Glutamatergic neuron (in vitro differentiated cells): Measurements from ENCODE around the gene COL25A1. TPM values are rescaled to one million over a fixed set of nuclear protein-coding genes. Genes with fewer than 3 reads are reported as not detected.

Experiments
- DNase-seq: peaks from one replicate; pipeline ENCODE4 v3.0.0; 2022
- H3K27ac Mint-ChIP-seq: one replicate; pipeline ENCODE4 v1.8.0; 2020; ENCODE audit warnings: mild to moderate bottlenecking, mixed read lengths, inconsistent platforms; ENCODE audit not compliant: unreplicated experiment
- H3K27me3 Mint-ChIP-seq: one replicate; pipeline ENCODE4 v1.8.0; 2020; ENCODE audit warnings: mild to moderate bottlenecking, moderate library complexity, mixed read lengths, inconsistent platforms; ENCODE audit not compliant: unreplicated experiment
- H3K36me3 Mint-ChIP-seq: one replicate; pipeline ENCODE4 v1.8.0; 2020; ENCODE audit warnings: mild to moderate bottlenecking, mixed read lengths, inconsistent platforms; ENCODE audit not compliant: unreplicated experiment
- H3K4me1 Mint-ChIP-seq: one replicate; pipeline ENCODE4 v1.8.0; 2020; ENCODE audit warnings: mild to moderate bottlenecking, low read depth, mixed read lengths, inconsistent platforms; ENCODE audit not compliant: unreplicated experiment
- H3K4me3 Mint-ChIP-seq: one replicate; pipeline ENCODE4 v1.8.0; 2020; ENCODE audit warnings: mild to moderate bottlenecking, mixed read lengths, inconsistent platforms; ENCODE audit not compliant: unreplicated experiment
- H3K9me3 Mint-ChIP-seq: one replicate; pipeline ENCODE4 v1.8.0; 2020; ENCODE audit warnings: mild to moderate bottlenecking, moderate library complexity, mixed read lengths, inconsistent platforms; ENCODE audit not compliant: unreplicated experiment
- total RNA-seq: library from RNA; stranded (reverse); fragmentation: NEBNext Ultra II Directional; extraction: Animal tissue kit (Norgen Biotek cat#: 25700); gene quantifications from one replicate; pipeline ENCODE4 v1.2.1, GENCODE V29; 2021; ENCODE audit not compliant: unreplicated experiment
- TF ChIP-seq, protein P1 (sequence below): fragments of 200-600 bp; sonication (generic); IDR thresholded peaks from one replicate; pipeline ENCODE4 v1.5.0; 2021; ENCODE audit not compliant: partially characterized antibody, unreplicated experiment

COL25A1 gene
- total RNA-seq, 1 donor from 2014 or later = 1.1 TPM

DNA sequence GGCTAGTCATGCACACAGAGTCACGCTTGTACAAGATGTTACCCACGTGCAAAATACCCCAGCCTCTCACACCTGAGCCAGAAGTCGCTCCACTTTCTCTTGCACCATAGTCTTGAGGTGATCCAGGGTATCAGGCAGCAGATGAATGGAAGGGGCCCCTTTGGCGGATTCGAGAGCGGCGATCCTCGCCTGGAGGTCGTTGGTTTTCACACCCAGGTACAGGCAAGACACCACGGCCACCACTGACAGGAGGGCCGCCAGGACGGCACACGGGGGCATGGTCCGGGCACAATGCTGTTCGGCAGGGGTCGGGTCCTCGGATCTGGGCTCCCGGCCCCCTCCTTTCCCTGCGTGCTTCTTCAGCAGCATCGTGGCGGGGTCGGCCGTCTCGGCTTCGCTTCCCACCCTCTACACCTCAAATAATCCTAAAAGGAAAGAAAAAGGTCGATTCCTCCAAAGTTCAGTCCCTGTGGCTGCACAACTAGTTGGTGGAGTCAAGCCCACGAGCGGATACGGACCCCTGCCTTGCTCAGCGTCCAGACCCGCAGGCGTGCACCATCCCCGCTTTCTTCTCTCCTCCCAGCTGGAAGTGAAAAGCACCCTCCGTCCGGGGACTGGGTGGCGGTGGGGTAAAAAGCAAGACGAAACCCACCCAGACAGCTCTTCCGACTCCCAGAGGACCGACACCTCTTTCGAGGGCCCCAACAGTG is 652 bp downstream of the COL25A1 start:
- peaks cover 8% of the 10 kb centered on the region for H3K27me3 Mint-ChIP-seq
- H3K27ac Mint-ChIP-seq = no peak overlapping the region
- no peaks in the 10 kb centered on the region for H3K36me3 Mint-ChIP-seq
- peaks cover 3% of the 10 kb centered on the region for H3K4me1 Mint-ChIP-seq
- TF ChIP-seq, protein P1, sequence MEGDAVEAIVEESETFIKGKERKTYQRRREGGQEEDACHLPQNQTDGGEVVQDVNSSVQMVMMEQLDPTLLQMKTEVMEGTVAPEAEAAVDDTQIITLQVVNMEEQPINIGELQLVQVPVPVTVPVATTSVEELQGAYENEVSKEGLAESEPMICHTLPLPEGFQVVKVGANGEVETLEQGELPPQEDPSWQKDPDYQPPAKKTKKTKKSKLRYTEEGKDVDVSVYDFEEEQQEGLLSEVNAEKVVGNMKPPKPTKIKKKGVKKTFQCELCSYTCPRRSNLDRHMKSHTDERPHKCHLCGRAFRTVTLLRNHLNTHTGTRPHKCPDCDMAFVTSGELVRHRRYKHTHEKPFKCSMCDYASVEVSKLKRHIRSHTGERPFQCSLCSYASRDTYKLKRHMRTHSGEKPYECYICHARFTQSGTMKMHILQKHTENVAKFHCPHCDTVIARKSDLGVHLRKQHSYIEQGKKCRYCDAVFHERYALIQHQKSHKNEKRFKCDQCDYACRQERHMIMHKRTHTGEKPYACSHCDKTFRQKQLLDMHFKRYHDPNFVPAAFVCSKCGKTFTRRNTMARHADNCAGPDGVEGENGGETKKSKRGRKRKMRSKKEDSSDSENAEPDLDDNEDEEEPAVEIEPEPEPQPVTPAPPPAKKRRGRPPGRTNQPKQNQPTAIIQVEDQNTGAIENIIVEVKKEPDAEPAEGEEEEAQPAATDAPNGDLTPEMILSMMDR = no peak
- peaks cover 4% of the 10 kb centered on the region for H3K9me3 Mint-ChIP-seq
- peak overlapping the region; percentile 95 for H3K4me3 Mint-ChIP-seq
- DNase-seq = peak; percentile 22

DNA sequence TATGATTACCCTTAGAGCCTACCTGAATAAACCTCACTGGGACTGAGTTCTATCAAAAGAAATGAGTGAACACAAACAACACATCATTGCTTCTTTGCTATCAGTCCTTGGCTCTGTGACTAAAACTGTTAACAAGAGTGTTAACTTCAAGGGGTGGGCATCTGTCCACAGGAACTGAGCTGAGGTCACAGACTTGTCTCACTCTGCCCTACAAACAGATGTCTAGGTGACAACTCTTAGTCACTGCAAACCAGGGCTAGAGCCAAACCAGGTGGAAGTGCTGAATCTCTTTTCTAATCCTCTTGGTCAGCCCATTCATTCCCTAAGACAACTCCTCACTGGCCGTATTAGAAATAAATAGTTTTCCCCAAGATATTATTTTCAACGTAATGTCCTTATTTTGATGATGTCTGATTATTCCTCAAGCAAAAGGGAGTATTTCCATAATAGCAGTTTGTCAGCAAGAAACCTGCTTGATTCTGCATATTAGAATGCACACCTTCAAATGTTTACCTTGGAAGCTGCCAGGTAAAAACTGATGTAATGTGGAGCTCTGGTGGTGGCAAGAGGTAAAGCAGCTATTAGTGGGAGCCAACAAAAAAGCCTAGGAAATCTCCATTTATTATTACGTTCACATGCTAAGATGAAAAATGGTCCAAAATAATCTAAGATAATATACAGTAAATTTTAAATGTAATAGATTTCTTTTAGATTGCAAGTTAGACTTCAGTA is 4.0 kb downstream of the COL25A1 start:
- Mint-ChIP-seq H3K4me1 (peaks cover 3% of the 10 kb centered on the region), H3K27me3 (peaks cover 8% of the 10 kb centered on the region), H3K4me3 (no peak overlapping the region), H3K27ac (no peak overlapping the region), H3K36me3 (no peaks in the 10 kb centered on the region), H3K9me3 (peaks cover 4% of the 10 kb centered on the region)
- TF ChIP-seq, protein P1 = peak; percentile 77
- DNase-seq = no peak

DNA sequence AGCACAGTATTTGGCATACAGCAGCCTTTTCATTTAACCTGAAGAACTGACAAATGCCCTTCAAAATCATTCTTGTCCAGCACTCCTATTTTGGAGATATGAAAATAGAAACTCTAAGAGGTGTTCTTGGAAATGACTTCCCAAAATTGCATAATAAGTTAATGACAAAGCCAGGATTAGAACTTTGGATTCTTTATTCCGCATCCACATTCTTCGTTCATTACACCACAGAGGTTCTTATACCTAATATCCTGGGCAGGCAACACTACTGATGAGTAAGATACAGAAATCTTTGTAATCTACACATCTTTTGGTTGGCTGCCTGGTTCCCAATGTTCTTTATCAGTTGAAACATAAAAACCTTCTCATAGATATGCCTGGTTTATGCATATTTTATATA is 5.9 kb downstream of the COL25A1 start:
- DNase-seq = no peak
- Mint-ChIP-seq H3K4me3 (no peak overlapping the region), H3K27me3 (peaks cover 3% of the 10 kb centered on the region), H3K36me3 (no peaks in the 10 kb centered on the region), H3K9me3 (no peaks in the 10 kb centered on the region), H3K27ac (no peak overlapping the region), H3K4me1 (no peaks in the 10 kb centered on the region)
- TF ChIP-seq, protein P1 = no peak

DNA sequence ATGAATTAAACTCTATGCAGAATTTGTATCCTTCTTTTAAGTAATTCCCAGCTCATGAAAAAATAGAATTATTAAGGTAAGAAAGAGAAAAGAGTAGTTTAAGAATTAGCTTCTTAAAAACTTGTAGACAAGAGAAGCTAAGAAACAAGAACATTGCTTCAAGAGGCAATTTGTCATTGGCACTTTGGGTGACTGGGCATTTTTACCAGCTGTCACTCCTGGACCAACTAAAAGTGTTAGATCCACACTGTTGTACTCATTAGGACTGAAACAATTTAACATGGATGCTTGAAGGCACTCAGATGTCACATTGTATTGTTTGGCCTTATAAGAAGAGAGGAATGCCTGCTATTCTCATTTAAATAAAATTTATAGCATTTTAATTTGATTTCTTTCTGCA is 7.4 kb downstream of the COL25A1 start:
- no peaks in the 10 kb centered on the region for H3K36me3 Mint-ChIP-seq
- H3K9me3 Mint-ChIP-seq = no peaks in the 10 kb centered on the region
- H3K27me3 Mint-ChIP-seq = no peaks in the 10 kb centered on the region
- no peak overlapping the region for H3K4me3 Mint-ChIP-seq
- TF ChIP-seq, protein P1 = no peak
- no peaks in the 10 kb centered on the region for H3K4me1 Mint-ChIP-seq
- no peak for DNase-seq
- H3K27ac Mint-ChIP-seq = no peak overlapping the region

DNA sequence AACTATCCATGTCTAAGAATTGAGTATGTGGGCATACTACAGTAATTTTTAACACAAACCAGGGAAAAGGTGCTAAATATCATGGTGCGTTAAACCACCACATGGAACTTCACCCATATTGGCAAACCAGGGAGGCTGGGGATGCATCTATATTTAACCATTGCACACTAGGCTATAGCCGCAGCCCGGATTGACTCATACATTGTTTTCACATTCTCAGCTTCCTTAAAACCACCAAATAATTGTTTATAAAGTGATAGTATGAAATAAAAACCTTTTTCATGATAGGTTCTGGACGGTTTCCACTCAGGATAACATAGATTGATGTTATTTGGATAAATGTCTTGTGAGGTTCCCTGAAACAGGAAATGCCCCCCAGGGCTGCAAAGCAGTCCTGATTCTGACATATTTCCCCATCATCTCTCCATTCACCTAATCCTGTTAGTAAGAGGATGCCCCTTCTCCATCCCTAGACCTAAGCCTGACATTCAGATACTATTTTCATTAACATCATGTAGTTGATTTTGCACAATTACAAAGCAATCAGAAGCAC is 7.9 kb downstream of the COL25A1 start:
- DNase-seq = no peak
- Mint-ChIP-seq H3K27ac (no peak overlapping the region), H3K9me3 (no peaks in the 10 kb centered on the region)

More for the DNA sequence above, 7.9 kb downstream of the COL25A1 start:
- no peaks in the 10 kb centered on the region for H3K4me1 Mint-ChIP-seq
- H3K36me3 Mint-ChIP-seq = no peaks in the 10 kb centered on the region
- TF ChIP-seq, protein P1 = no peak
- no peak overlapping the region for H3K4me3 Mint-ChIP-seq
- no peaks in the 10 kb centered on the region for H3K27me3 Mint-ChIP-seq
